Activated T-helper 17 cell treated with anti-CD3 and anti-CD28 coated beads, Interleukin-2, amount 50 U/mL, for 72 hours (primary cell): ENCODE data around the gene DEGS1. TPM values are rescaled to one million over a fixed set of nuclear protein-coding genes. Genes with fewer than 3 reads are reported as not detected.

ENCODE experiments used
- ATAC-seq: fragments of 150-1000 bp; cut with Tn5 transposase; replicated peaks from 2 replicates; pipeline ENCODE4 v1.10.0; 2021; ENCODE audit warnings: mild to moderate bottlenecking, moderate library complexity
- H3K27ac Mint-ChIP-seq: one replicate; pipeline ENCODE4 v1.8.0; 2022; ENCODE audit warnings: mixed read lengths
- H3K27me3 Mint-ChIP-seq: one replicate; pipeline ENCODE4 v1.8.0; 2022; ENCODE audit warnings: mixed read lengths
- H3K36me3 Mint-ChIP-seq: one replicate; pipeline ENCODE4 v1.8.0; 2022; ENCODE audit warnings: low read depth, mild to moderate bottlenecking, mixed read lengths
- H3K4me1 Mint-ChIP-seq: one replicate; pipeline ENCODE4 v1.8.0; 2022; ENCODE audit warnings: mixed read lengths
- H3K4me3 Mint-ChIP-seq: one replicate; pipeline ENCODE4 v1.8.0; 2022; ENCODE audit warnings: mild to moderate bottlenecking, mixed read lengths
- H3K9me3 Mint-ChIP-seq: one replicate; pipeline ENCODE4 v1.8.0; 2022; ENCODE audit warnings: mixed read lengths
- total RNA-seq, 2 donors: library from RNA; stranded (reverse); gene quantifications; one replicate each; pipeline ENCODE4 v1.2.3, GENCODE V29; 2022

Gene DEGS1
- 10 to 100 TPM; 37.7 to 72.3 TPM for total RNA-seq

DNA sequence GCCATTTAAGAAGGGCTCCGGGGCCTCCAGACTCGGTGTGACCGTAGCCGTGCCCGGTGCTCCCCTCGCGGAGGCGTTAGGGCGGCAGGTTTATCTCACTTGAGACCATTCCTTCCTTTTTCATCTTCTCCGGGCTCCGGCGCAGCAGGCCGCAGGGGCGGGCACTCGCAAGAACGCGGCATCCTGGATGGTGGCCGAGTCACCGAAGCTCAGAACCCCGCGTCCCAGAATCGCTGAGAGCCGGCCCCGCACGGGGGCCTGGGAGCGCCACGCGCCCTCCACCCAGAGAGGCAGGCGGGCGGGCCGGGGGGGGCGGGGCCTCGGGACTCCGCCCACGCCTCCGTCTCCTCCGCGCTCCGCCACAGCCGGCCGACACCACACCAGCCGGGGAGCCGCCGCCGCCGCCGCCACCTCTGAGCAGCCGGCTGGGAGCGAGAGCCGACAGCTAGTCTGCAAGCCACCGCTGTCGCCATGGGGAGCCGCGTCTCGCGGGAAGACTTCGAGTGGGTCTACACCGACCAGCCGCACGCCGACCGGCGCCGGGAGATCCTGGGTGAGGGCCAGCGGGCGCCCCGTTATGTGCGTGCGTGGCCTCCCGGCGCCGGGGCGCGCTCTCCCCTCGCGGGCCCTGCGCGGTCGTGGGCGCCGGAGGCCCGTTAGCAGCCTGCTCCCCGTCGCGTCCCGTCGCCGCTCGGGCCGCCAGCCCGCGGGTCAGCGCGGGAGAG is at the start of gene DEGS1:
TSS of gene DEGS1 (plus strand) at position 375 of the 725 bp plus-strand sequence. CDS start at position 472, 97 bp downstream.
- peaks cover 17% of the 10 kb centered on the region for H3K4me1 Mint-ChIP-seq
- no peaks in the 10 kb centered on the region for H3K9me3 Mint-ChIP-seq
- no peaks in the 10 kb centered on the region for H3K27me3 Mint-ChIP-seq
- H3K27ac Mint-ChIP-seq, result peak within 1 kb of the TSS; percentile 89
- peak within 1 kb of the TSS; percentile 92 for H3K4me3 Mint-ChIP-seq
- peaks cover 37% of the 10 kb centered on the region for H3K36me3 Mint-ChIP-seq
- ATAC-seq, result peak; percentile 78

GRCh38 chr1:224133741-224134299 is 49.2 kb upstream of the DEGS1 start:
- H3K9me3 Mint-ChIP-seq, result no peaks in the 10 kb centered on the region
- no peaks in the 10 kb centered on the region for H3K4me1 Mint-ChIP-seq
- no peak overlapping the region for H3K27ac Mint-ChIP-seq
- ATAC-seq, result no peak
- H3K36me3 Mint-ChIP-seq, result peaks cover 75% of the 10 kb centered on the region
- H3K27me3 Mint-ChIP-seq, result no peaks in the 10 kb centered on the region
- no peak overlapping the region for H3K4me3 Mint-ChIP-seq

DNA sequence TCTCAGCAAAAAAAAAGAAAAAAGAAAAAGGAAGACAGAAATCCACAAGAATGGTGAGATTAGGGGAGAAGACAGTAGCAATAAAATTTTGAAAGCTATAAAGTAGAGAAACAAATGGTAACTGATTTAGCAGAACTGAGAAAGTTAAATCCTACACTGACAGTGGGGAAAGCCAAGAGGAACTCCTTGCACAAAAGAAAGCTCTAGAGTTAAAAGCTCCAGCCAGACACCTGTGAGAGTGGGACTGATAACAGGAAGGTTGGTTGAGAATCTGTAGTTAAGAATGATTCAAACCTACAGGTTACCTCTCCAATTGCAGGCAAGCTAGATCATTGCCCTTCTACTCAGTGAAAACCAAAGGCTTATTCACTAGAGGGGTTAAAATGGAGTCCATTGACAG is 45.5 kb upstream of the DEGS1 start:
- no peaks in the 10 kb centered on the region for H3K4me1 Mint-ChIP-seq
- H3K9me3 Mint-ChIP-seq, result no peaks in the 10 kb centered on the region
- H3K27me3 Mint-ChIP-seq, result no peaks in the 10 kb centered on the region
- peaks cover 66% of the 10 kb centered on the region for H3K36me3 Mint-ChIP-seq
- no peak overlapping the region for H3K27ac Mint-ChIP-seq
- ATAC-seq, result no peak
- H3K4me3 Mint-ChIP-seq, result no peak overlapping the region

GRCh38 chr1:224138198-224138597 is 44.8 kb upstream of the DEGS1 start:
- H3K27ac Mint-ChIP-seq, result no peak overlapping the region

DNA sequence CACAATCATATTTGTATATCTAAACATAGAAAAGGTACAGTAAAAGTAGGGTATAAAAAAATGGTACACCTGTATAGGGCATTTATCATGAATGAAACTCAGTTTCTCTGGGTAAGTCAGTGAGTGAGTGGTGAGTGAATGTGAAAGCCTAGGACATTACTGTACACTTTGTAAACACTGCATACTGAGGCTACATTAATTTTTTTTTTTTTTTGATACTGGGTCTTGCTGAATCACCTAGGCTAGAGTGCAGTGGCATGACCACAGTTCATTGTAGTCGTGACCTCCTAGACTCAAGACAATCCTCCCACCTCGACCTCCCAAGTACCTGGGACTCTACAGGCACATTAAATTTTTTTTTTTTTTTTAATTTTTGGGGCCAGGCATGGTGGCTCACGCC is 41.3 kb upstream of the DEGS1 start:
- Mint-ChIP-seq H3K4me1 (peaks cover 4% of the 10 kb centered on the region), H3K9me3 (no peaks in the 10 kb centered on the region), H3K4me3 (no peak overlapping the region), H3K36me3 (peaks cover 61% of the 10 kb centered on the region), H3K27ac (no peak overlapping the region), H3K27me3 (no peaks in the 10 kb centered on the region)
- ATAC-seq, result peak; percentile 74

More at GRCh38 chr1:224138198-224138597, 44.8 kb upstream of the DEGS1 start:
- no peaks in the 10 kb centered on the region for H3K9me3 Mint-ChIP-seq
- no peaks in the 10 kb centered on the region for H3K4me1 Mint-ChIP-seq
- no peak for ATAC-seq
- no peak overlapping the region for H3K4me3 Mint-ChIP-seq
- peaks cover 66% of the 10 kb centered on the region for H3K36me3 Mint-ChIP-seq
- no peaks in the 10 kb centered on the region for H3K27me3 Mint-ChIP-seq

DNA sequence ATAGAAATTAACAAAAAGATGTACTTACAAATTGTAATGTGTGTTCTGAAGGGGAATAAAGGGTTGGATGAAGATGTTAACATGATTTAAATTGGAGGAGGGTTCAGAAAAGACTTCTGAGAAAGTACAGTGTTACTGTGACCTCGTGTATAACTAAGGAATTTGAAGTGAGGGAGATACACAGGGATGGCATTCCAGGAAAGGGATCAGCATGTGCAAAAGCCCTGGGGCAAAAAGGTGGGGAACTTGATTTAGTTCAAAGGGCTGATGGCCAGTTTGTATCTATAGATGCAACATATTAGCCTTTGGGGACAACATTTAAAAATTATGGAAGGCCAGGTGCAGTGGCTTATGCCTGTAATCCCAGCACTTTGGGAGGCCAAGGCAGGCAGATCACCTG is 33.3 kb upstream of the DEGS1 start:
- no peak overlapping the region for H3K4me3 Mint-ChIP-seq
- H3K9me3 Mint-ChIP-seq, result no peaks in the 10 kb centered on the region
- peaks cover 29% of the 10 kb centered on the region for H3K36me3 Mint-ChIP-seq
- peak overlapping the region; percentile 1 for H3K27ac Mint-ChIP-seq
- H3K4me1 Mint-ChIP-seq, result peaks cover 14% of the 10 kb centered on the region
- no peaks in the 10 kb centered on the region for H3K27me3 Mint-ChIP-seq
- no peak for ATAC-seq

GRCh38 chr1:224151117-224151516 is 31.9 kb upstream of the DEGS1 start:
- peak; percentile 39 for ATAC-seq
- Mint-ChIP-seq H3K4me3 (no peak overlapping the region), H3K9me3 (no peaks in the 10 kb centered on the region), H3K4me1 (peaks cover 10% of the 10 kb centered on the region), H3K27ac (peak overlapping the region; percentile 3), H3K27me3 (no peaks in the 10 kb centered on the region), H3K36me3 (peaks cover 32% of the 10 kb centered on the region)

DNA sequence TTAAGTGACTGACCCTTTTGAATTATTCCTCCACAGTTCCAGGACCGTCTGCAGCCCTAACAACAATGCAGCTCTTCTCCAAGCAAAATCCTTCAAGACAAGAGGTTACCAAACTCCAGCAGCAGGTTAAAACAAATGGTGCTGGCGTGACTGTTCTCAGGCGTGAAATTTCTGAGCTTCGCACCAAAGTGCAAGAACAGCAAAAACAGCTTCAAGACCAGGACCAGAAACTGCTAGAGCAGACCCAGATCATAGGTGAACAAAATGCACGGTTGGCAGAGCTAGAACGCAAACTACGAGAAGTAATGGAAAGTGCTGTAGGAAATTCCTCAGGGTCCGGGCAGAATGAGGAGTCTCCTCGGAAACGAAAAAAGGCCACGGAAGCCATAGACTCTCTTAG is 25.7 kb upstream of the DEGS1 start:
- ATAC-seq, result no peak
- H3K4me1 Mint-ChIP-seq, result no peaks in the 10 kb centered on the region
- no peak overlapping the region for H3K4me3 Mint-ChIP-seq
- no peaks in the 10 kb centered on the region for H3K27me3 Mint-ChIP-seq
- no peak overlapping the region for H3K27ac Mint-ChIP-seq
- H3K9me3 Mint-ChIP-seq, result no peaks in the 10 kb centered on the region
- peaks cover 65% of the 10 kb centered on the region for H3K36me3 Mint-ChIP-seq

- Mint-ChIP-seq H3K27me3 (no peaks in the 10 kb centered on the region), H3K36me3 (peaks cover 53% of the 10 kb centered on the region), H3K4me3 (no peak overlapping the region), H3K9me3 (no peaks in the 10 kb centered on the region), H3K4me1 (no peaks in the 10 kb centered on the region), H3K27ac (no peak overlapping the region)
- no peak for ATAC-seq
These were observed 23.5 kb upstream of the DEGS1 start for GRCh38 chr1:224159541-224159940.

- Mint-ChIP-seq H3K36me3 (peaks cover 51% of the 10 kb centered on the region), H3K27me3 (no peaks in the 10 kb centered on the region), H3K4me3 (no peak overlapping the region), H3K9me3 (no peaks in the 10 kb centered on the region), H3K27ac (no peak overlapping the region), H3K4me1 (no peaks in the 10 kb centered on the region)
- ATAC-seq, result no peak
These were observed 22.8 kb upstream of the DEGS1 start for GRCh38 chr1:224160171-224160682.

GRCh38 chr1:224162768-224163167 is 20.3 kb upstream of the DEGS1 start:
- Mint-ChIP-seq H3K4me1 (no peaks in the 10 kb centered on the region), H3K27me3 (no peaks in the 10 kb centered on the region), H3K9me3 (no peaks in the 10 kb centered on the region), H3K27ac (no peak overlapping the region), H3K36me3 (peaks cover 26% of the 10 kb centered on the region), H3K4me3 (no peak overlapping the region)
- ATAC-seq, result no peak

- Mint-ChIP-seq H3K9me3 (no peaks in the 10 kb centered on the region), H3K27ac (no peak overlapping the region), H3K27me3 (no peaks in the 10 kb centered on the region), H3K4me3 (no peak overlapping the region), H3K36me3 (peaks cover 20% of the 10 kb centered on the region), H3K4me1 (no peaks in the 10 kb centered on the region)
- no peak for ATAC-seq
These were observed 19.7 kb upstream of the DEGS1 start for GRCh38 chr1:224163311-224163710.

DNA sequence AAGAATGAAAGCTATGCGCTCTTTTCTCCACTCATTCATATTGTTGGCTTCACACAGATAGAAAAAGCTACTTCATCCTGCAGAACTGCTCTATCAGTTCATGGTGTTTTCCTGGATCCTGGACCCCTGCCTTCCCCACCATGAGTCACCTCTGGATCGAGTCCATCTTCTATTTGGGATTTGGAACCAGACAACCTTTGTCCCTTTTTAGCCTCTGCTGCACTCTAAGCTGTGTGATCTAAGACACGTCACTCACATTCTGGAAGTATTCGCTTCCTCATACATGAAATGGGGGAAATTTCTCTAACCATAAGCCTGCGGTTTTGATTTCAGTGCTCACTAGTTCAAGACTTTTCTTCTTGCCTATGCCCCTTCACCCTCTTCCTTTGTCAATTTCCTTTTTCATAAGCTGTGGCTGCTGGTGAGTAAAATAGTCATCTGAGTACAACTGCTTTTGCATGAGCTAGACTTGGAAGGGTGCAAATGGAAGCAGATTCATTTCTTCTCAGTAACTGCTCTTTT is 14.1 kb upstream of the DEGS1 start:
- ATAC-seq, result peak; percentile 97
- peak overlapping the region; percentile 72 for H3K4me3 Mint-ChIP-seq
- H3K9me3 Mint-ChIP-seq, result peaks cover 3% of the 10 kb centered on the region
- H3K4me1 Mint-ChIP-seq, result peaks cover 32% of the 10 kb centered on the region
- no peaks in the 10 kb centered on the region for H3K27me3 Mint-ChIP-seq
- H3K27ac Mint-ChIP-seq, result peak overlapping the region; percentile 88
- H3K36me3 Mint-ChIP-seq, result no peaks in the 10 kb centered on the region

DNA sequence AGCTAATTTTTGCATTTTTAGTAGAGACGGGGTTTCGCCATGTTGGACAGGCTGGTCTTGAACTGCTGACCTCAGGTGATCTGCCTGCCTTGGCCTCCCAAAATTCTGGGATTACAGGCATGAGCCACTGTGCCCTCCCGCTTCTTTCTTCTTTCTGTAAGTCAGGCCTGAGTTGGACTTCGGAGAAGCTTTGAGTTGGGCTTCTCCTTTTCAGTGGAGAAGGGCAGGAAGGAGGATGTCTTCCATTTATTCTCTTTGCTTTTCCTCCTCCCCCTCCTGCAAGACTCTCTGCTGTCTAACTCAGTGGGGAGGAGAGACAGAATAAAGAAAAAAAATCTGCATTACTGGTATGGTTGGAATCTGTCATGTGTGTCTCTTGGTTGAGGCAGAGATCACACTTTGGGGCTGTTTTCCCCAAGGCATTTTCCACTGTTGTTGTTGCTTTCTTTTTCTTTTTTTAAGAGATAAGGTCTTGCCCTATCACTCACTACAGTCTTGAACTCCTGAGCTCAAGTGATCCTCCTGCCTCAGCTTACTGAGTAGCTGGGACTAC is 13.2 kb upstream of the DEGS1 start:
- Mint-ChIP-seq H3K27ac (peak overlapping the region; percentile 88), H3K27me3 (no peaks in the 10 kb centered on the region), H3K9me3 (peaks cover 3% of the 10 kb centered on the region), H3K36me3 (no peaks in the 10 kb centered on the region), H3K4me1 (peaks cover 32% of the 10 kb centered on the region), H3K4me3 (peak overlapping the region; percentile 72)
- no peak for ATAC-seq

DNA sequence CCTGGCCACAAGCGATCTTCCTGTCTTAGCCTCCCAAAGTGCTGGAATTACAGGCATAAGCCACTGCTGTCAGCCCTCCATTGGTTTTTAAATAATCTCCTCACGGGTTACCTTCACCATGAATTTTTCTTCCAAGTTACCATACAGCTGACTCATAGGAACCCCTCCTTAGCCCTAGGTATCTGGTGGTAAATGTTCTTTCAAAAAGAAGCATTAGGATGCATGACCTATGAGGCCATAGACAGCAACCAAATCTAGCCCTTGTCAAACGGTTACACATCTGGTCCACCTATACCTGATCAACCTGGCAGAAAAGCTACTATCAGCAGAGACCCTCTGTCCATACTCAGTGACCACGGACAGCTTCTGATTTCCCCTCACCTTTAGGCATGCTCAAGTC is 12.7 kb upstream of the DEGS1 start:
- Mint-ChIP-seq H3K9me3 (peaks cover 3% of the 10 kb centered on the region), H3K36me3 (no peaks in the 10 kb centered on the region), H3K4me3 (peak overlapping the region; percentile 72), H3K4me1 (peaks cover 32% of the 10 kb centered on the region), H3K27ac (peak overlapping the region; percentile 1), H3K27me3 (no peaks in the 10 kb centered on the region)
- no peak for ATAC-seq
